ENCODE results near the gene ALS2.

Gene ALS2

DNA sequence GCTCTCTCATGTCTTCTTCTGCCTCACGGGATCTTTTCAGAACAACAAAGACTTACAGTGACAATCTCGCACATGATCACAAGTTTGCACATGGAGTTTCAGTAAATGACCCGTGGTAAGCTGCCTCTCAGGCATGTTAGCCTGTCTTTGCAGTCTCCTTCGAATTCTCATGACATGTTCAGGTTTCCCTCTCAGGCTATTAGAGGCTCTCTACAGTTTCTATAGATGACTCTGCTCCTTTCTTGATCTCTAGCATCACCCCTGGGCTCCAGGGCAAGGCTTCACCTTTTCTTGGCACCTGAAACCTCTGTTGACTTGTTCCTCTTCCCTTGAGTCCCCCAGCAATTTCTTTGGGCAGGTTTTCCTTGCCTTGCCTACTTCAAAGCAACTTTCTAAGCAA lies 105.3 kb downstream of the ALS2 start:
- WGBS = 95% methylated on average over 4 of the region's 4 CpGs

DNA sequence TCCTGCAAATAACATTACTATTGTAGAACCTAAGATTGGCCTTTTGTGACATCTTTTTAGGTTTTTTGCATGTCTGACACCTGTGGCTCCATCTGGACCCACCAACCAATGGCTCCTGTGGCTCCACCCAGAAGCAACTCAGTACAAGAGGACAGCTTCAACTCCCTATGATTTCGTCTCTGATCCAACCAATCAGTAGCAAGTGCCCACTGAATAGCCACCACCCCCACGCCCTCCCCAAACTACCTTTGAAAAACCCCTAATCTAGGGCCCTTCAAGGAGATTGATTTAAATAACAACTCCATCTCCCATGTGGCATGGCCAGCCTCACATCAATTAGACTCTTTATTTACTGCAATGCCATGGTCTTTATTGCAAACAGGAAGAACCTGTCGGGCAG lies 105.9 kb downstream of the ALS2 start:
- H3K36me3 ChIP-seq (ENCODE audit: control insufficient read depth in 1 of 2, insufficient read depth in 2 of 2, low read depth in 1 of 2, low read length in 2 of 2) = peaks cover 0 to 10% of the 10 kb centered on the region in 2 experiments
- H3K4me3 ChIP-seq (ENCODE audit: insufficient read depth in 1 of 2, low read depth in 1 of 2, low read length in 2 of 2) = no peak overlapping the region
- no peaks in the 10 kb centered on the region for H3K9me3 ChIP-seq (ENCODE audit: control insufficient read depth, low read length)
- H2BK12ac ChIP-seq (ENCODE audit: low read length in 2 of 2) = no peak overlapping the region
- H3K4me2 ChIP-seq (ENCODE audit: low read length, poor library complexity, severe bottlenecking) = no peak overlapping the region
- H2BK15ac ChIP-seq (ENCODE audit: low read depth, poor library complexity, severe bottlenecking) = no peak overlapping the region
- H3K9ac ChIP-seq (ENCODE audit: low read length) = no peak overlapping the region
- H3K14ac ChIP-seq (ENCODE audit: low read length in 2 of 2) = no peak overlapping the region
- DNase-seq = no peak
- no peak overlapping the region for H3K18ac ChIP-seq (ENCODE audit: low read depth in 1 of 2, low read length in 2 of 2)
- no peaks in the 10 kb centered on the region for H3K79me1 ChIP-seq (replicated peaks; ENCODE audit: low read length, poor library complexity, severe bottlenecking)
- no peaks in the 10 kb centered on the region for H3K27me3 ChIP-seq (ENCODE audit: control insufficient read depth in 1 of 2, insufficient read depth in 1 of 2, low read length in 2 of 2)
- no peak overlapping the region for H3K4ac ChIP-seq (ENCODE audit: low read depth in 1 of 2, low read length in 2 of 2)
- WGBS = 94% methylated on average over 3 of the region's 3 CpGs
- no peak overlapping the region for H2AFZ ChIP-seq (ENCODE audit: low read depth, low read length)
- no peak overlapping the region for H3K27ac ChIP-seq (ENCODE audit: low read length, poor library complexity, severe bottlenecking)
- peaks cover 2% of the 10 kb centered on the region for H3K4me1 ChIP-seq (ENCODE audit: control insufficient read depth, insufficient read depth, low read depth, low read length)
- no peak overlapping the region for H2BK5ac ChIP-seq (ENCODE audit: low read depth, low read length, poor library complexity, severe bottlenecking)
- H4K91ac ChIP-seq (ENCODE audit: low read length) = no peak overlapping the region
- H2AK5ac ChIP-seq (ENCODE audit: low read length, severe bottlenecking) = no peak overlapping the region
- no peak overlapping the region for H4K8ac ChIP-seq (ENCODE audit: low read length)
- no peak overlapping the region for H3K23ac ChIP-seq (ENCODE audit: low read length in 2 of 2)
- no peak overlapping the region for H2BK120ac ChIP-seq (ENCODE audit: low read depth, low read length)

More for the DNA sequence above, 105.3 kb downstream of the ALS2 start:
- no peak overlapping the region for H2BK120ac ChIP-seq (ENCODE audit: low read depth, low read length)
- H3K4me3 ChIP-seq (ENCODE audit: insufficient read depth in 1 of 2, low read depth in 1 of 2, low read length in 2 of 2) = no peak overlapping the region
- H3K4me2 ChIP-seq (ENCODE audit: low read length, poor library complexity, severe bottlenecking) = no peak overlapping the region
- no peak overlapping the region for H3K18ac ChIP-seq (ENCODE audit: low read depth in 1 of 2, low read length in 2 of 2)
- H2AK5ac ChIP-seq (ENCODE audit: low read length, severe bottlenecking) = no peak overlapping the region
- H3K4ac ChIP-seq (ENCODE audit: low read depth in 1 of 2, low read length in 2 of 2) = no peak overlapping the region
- peaks cover 2% of the 10 kb centered on the region for H3K4me1 ChIP-seq (ENCODE audit: control insufficient read depth, insufficient read depth, low read depth, low read length)
- no peaks in the 10 kb centered on the region for H3K27me3 ChIP-seq (ENCODE audit: control insufficient read depth in 1 of 2, insufficient read depth in 1 of 2, low read length in 2 of 2)
- no peak overlapping the region for H4K91ac ChIP-seq (ENCODE audit: low read length)
- H3K79me1 ChIP-seq (replicated peaks; ENCODE audit: low read length, poor library complexity, severe bottlenecking) = no peaks in the 10 kb centered on the region
- no peak overlapping the region for H3K23ac ChIP-seq (ENCODE audit: low read length in 2 of 2)
- H2BK12ac ChIP-seq (ENCODE audit: low read length in 2 of 2) = no peak overlapping the region
- no peaks in the 10 kb centered on the region for H3K9me3 ChIP-seq (ENCODE audit: control insufficient read depth, low read length)
- no peak overlapping the region for H2BK15ac ChIP-seq (ENCODE audit: low read depth, poor library complexity, severe bottlenecking)
- H3K14ac ChIP-seq (ENCODE audit: low read length in 2 of 2) = no peak overlapping the region
- peaks cover 0 to 17% of the 10 kb centered on the region in 2 experiments for H3K36me3 ChIP-seq (ENCODE audit: control insufficient read depth in 1 of 2, insufficient read depth in 2 of 2, low read depth in 1 of 2, low read length in 2 of 2)
- no peak for DNase-seq
- no peak overlapping the region for H4K8ac ChIP-seq (ENCODE audit: low read length)
- no peak overlapping the region for H2BK5ac ChIP-seq (ENCODE audit: low read depth, low read length, poor library complexity, severe bottlenecking)
- H2AFZ ChIP-seq (ENCODE audit: low read depth, low read length) = no peak overlapping the region
- H3K27ac ChIP-seq (ENCODE audit: low read length, poor library complexity, severe bottlenecking) = no peak overlapping the region
- no peak overlapping the region for H3K9ac ChIP-seq (ENCODE audit: low read length)

- Histone ChIP-seq H3K18ac (ENCODE audit: low read depth in 1 of 2, low read length in 2 of 2) (no peak overlapping the region), H2AK5ac (ENCODE audit: low read length, severe bottlenecking) (no peak overlapping the region), H3K79me1 (replicated peaks; ENCODE audit: low read length, poor library complexity, severe bottlenecking) (no peaks in the 10 kb centered on the region), H2BK15ac (ENCODE audit: low read depth, poor library complexity, severe bottlenecking) (no peak overlapping the region), H3K4ac (ENCODE audit: low read depth in 1 of 2, low read length in 2 of 2) (no peak overlapping the region), H4K91ac (ENCODE audit: low read length) (no peak overlapping the region), H2BK5ac (ENCODE audit: low read depth, low read length, poor library complexity, severe bottlenecking) (no peak overlapping the region), H3K9me3 (ENCODE audit: control insufficient read depth, low read length) (no peaks in the 10 kb centered on the region), H4K8ac (ENCODE audit: low read length) (no peak overlapping the region), H3K14ac (ENCODE audit: low read length in 2 of 2) (no peak overlapping the region), H3K36me3 (ENCODE audit: control insufficient read depth in 1 of 2, insufficient read depth in 2 of 2, low read depth in 1 of 2, low read length in 2 of 2) (peaks cover 0 to 9% of the 10 kb centered on the region in 2 experiments), H3K27ac (ENCODE audit: low read length, poor library complexity, severe bottlenecking) (no peak overlapping the region), H3K4me3 (ENCODE audit: insufficient read depth in 1 of 2, low read depth in 1 of 2, low read length in 2 of 2) (no peak overlapping the region), H3K9ac (ENCODE audit: low read length) (no peak overlapping the region), H3K27me3 (ENCODE audit: control insufficient read depth in 1 of 2, insufficient read depth in 1 of 2, low read length in 2 of 2) (no peaks in the 10 kb centered on the region), H2BK120ac (ENCODE audit: low read depth, low read length) (no peak overlapping the region), H2BK12ac (ENCODE audit: low read length in 2 of 2) (no peak overlapping the region), H3K4me1 (ENCODE audit: control insufficient read depth, insufficient read depth, low read depth, low read length) (peaks cover 2% of the 10 kb centered on the region), H3K23ac (ENCODE audit: low read length in 2 of 2) (no peak overlapping the region), H2AFZ (ENCODE audit: low read depth, low read length) (no peak overlapping the region), H3K4me2 (ENCODE audit: low read length, poor library complexity, severe bottlenecking) (no peak overlapping the region)
- WGBS = 88% methylated on average over 1 of the region's 3 CpGs
- DNase-seq = no peak
Observed at GRCh38 chr2:201674298-201674697, 106.4 kb downstream of the ALS2 start.

DNA sequence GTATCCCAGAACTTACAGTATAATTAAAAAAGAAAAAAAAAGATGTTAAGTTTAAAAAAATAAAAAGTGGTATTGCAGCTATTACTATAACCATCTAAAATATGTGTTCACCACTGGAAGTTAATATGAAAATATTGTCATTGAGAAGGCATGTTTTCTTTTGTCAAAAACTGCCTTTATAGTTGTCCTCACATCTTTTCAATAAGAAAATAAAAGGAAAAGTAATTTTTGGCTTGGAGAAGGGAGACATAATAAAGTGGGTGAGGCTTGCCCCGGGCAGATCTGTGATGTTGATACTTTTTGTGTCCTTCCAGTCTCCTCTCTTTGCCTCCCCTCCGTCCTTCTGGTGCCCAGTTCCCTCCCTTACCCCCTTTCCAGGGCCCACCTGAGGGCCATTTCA lies 107.2 kb downstream of the ALS2 start:
- 89% methylated on average over 2 of the region's 2 CpGs for WGBS
- peaks cover 2% of the 10 kb centered on the region for H3K4me1 ChIP-seq (ENCODE audit: control insufficient read depth, insufficient read depth, low read depth, low read length)

More for the DNA sequence above, 107.2 kb downstream of the ALS2 start:
- H3K36me3 ChIP-seq (ENCODE audit: control insufficient read depth in 1 of 2, insufficient read depth in 2 of 2, low read depth in 1 of 2, low read length in 2 of 2) = peaks cover 0 to 9% of the 10 kb centered on the region in 2 experiments
- no peaks in the 10 kb centered on the region for H3K27me3 ChIP-seq (ENCODE audit: control insufficient read depth in 1 of 2, insufficient read depth in 1 of 2, low read length in 2 of 2)
- no peak overlapping the region for H3K14ac ChIP-seq (ENCODE audit: low read length in 2 of 2)
- no peak overlapping the region for H4K91ac ChIP-seq (ENCODE audit: low read length)
- no peak overlapping the region for H4K8ac ChIP-seq (ENCODE audit: low read length)
- no peak overlapping the region for H3K9ac ChIP-seq (ENCODE audit: low read length)
- no peak overlapping the region for H2BK15ac ChIP-seq (ENCODE audit: low read depth, poor library complexity, severe bottlenecking)
- H3K23ac ChIP-seq (ENCODE audit: low read length in 2 of 2) = no peak overlapping the region
- no peak overlapping the region for H3K4me3 ChIP-seq (ENCODE audit: insufficient read depth in 1 of 2, low read depth in 1 of 2, low read length in 2 of 2)
- no peaks in the 10 kb centered on the region for H3K79me1 ChIP-seq (replicated peaks; ENCODE audit: low read length, poor library complexity, severe bottlenecking)
- no peaks in the 10 kb centered on the region for H3K9me3 ChIP-seq (ENCODE audit: control insufficient read depth, low read length)
- peak overlapping the region in 1 of 2 experiments; percentile 19 for H2BK12ac ChIP-seq (ENCODE audit: low read length in 2 of 2)
- H2AK5ac ChIP-seq (ENCODE audit: low read length, severe bottlenecking) = no peak overlapping the region
- H2AFZ ChIP-seq (ENCODE audit: low read depth, low read length) = no peak overlapping the region
- H2BK5ac ChIP-seq (ENCODE audit: low read depth, low read length, poor library complexity, severe bottlenecking) = no peak overlapping the region
- no peak overlapping the region for H2BK120ac ChIP-seq (ENCODE audit: low read depth, low read length)
- H3K4ac ChIP-seq (ENCODE audit: low read depth in 1 of 2, low read length in 2 of 2) = no peak overlapping the region
- no peak overlapping the region for H3K27ac ChIP-seq (ENCODE audit: low read length, poor library complexity, severe bottlenecking)
- no peak overlapping the region for H3K4me2 ChIP-seq (ENCODE audit: low read length, poor library complexity, severe bottlenecking)
- no peak overlapping the region for H3K18ac ChIP-seq (ENCODE audit: low read depth in 1 of 2, low read length in 2 of 2)
- DNase-seq = no peak

All from mesenchymal stem cell (in vitro differentiated cells and primary cell).